GM19468 (cell line): ENCODE data around the gene TSPO.

Experiments used
- ATAC-seq: cut with Tn5 transposase; IDR thresholded peaks from one replicate; pipeline ENCODE4 v1.9.1; 2021; ENCODE audit warnings: mild to moderate bottlenecking, moderate library complexity, moderate number of reproducible peaks; ENCODE audit not compliant: unreplicated experiment; ENCODE audit errors: extremely low read depth

Gene TSPO

DNA sequence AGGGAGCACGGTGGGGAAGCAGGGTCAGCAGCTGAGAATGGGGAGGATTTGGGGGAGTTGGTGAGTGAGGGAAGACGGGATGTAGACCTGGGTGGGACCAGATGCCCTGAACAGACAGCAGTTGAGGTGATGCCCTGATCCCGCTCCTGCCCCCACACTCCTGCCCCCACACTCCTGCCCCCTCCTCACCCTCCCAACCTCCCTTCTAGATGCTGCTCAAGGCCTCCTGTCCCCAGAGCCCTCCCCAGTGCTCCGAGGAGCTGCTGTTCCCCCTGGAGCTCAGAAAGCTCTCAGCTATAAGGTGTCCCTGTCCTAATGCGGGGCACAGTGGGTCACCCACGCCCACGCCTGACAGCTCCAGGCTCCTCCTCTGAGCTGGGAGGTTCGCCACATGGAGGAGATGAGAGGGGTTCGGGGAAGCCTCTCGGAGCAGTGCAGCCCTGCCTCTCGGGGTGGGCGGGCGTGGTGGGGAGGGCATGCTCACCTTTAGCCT lies 60.6 kb downstream of the TSPO start:
- ATAC-seq, result no peak

DNA sequence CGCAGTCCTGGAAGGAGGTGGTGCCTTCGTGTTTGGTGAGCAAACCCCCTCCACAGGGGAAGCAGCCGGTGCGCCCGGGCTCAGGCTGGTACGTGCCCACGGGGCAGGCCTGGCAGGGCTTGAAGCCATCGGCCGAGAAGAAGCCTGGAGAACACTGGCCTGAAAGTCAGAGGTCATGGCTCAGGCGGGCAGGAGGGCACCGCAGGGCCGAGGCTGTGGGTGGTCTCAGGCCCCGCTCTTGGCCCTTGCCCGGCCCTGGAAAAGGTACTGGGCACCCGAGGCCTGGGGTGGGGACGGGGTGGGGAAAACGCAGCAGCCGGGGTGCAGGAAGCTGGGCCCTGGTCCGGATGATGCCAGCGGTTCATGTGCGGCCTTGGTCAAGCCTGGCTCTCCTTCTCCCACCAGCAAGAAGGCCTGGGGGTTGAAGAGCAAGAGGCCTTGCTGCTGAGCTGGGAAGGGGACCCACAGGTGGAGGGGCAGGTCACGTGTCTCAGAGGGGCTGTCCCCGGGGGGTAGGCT lies 61.1 kb downstream of the TSPO start:
- ATAC-seq, result no peak
